Stomach (tissue), 9 donors: ENCODE results near the gene ADCY5. TPM values are rescaled to one million over a fixed set of nuclear protein-coding genes. Genes with fewer than 3 reads are reported as not detected.

Source experiments
- DNase-seq, 2 donors: peaks; one replicate each; pipeline versions ENCODE4 v3.0.0 to v3.0.0-alpha.2; 2013 to 2019
- H3K27ac ChIP-seq, 5 donors: fragments of 200-600 bp in 4 of 5; sonication (generic) in 4 of 5; one replicate each; pipeline ENCODE4 v1.5.1; 2013 to 2019; ENCODE audit warnings: mild to moderate bottlenecking in 1 of 5, moderate library complexity in 1 of 5
- H3K27me3 ChIP-seq, 3 donors: fragments of 200-600 bp; sonication (generic); one replicate each; pipeline ENCODE4 v1.5.1; 2017 to 2019; ENCODE audit warnings: mixed run types in 1 of 3
- H3K36me3 ChIP-seq, 4 donors: fragments of 200-600 bp; sonication (generic); 1 replicate in 3 of 4; 2 replicates in 1 of 4; pipeline ENCODE4 v1.5.1; 2016 to 2019
- H3K4me1 ChIP-seq, 4 donors: fragments of 200-600 bp; sonication (generic); one replicate each; pipeline ENCODE4 v1.5.1; 2016 to 2019
- H3K4me3 ChIP-seq, 4 donors: fragments of 200-600 bp; sonication (generic) in 3 of 4; one replicate each; pipeline ENCODE4 v1.5.1; 2016 to 2019; ENCODE audit warnings: mild to moderate bottlenecking in 1 of 4
- H3K9me3 ChIP-seq, 4 donors: fragments of 200-600 bp; sonication (generic); one replicate each; pipeline ENCODE4 v1.5.1; 2016 to 2019
- CTCF ChIP-seq, 7 experiments: fragments of 450-650 bp in 4 of 7; fragments of 200-600 bp in 3 of 7; sonication (generic) in 3 of 7; IDR thresholded peaks; one replicate each; pipeline ENCODE4 v1.5.1; 2016 to 2019; ENCODE audit warnings: antibody characterized with exemption in 7 of 7, control low read depth in 2 of 7, mild to moderate bottlenecking in 1 of 7
- EP300 ChIP-seq: sonication (generic); formaldehyde crosslinking; IDR thresholded peaks from one replicate; pipeline ENCODE4 v1.6.1; 2017; ENCODE audit warnings: antibody characterized with exemption
- POLR2A ChIP-seq, 4 donors: fragments of 450-650 bp; IDR thresholded peaks; one replicate each; pipeline ENCODE4 v1.6.1; 2016; ENCODE audit warnings: antibody characterized with exemption in 4 of 4, control low read depth in 2 of 4, mild to moderate bottlenecking in 1 of 4, moderate library complexity in 1 of 4
- POLR2AphosphoS5 ChIP-seq, 3 donors: sonication (generic); formaldehyde crosslinking; IDR thresholded peaks; one replicate each; pipeline ENCODE4 v1.6.1; 2016; ENCODE audit warnings: antibody characterized with exemption in 3 of 3
- WGBS, 5 donors: extraction: QIAGEN DNeasy Blood & Tissue Kit in 3 of 5; methylation state at CpG; one replicate each; pipeline versions ENCODE4 v1.1.5 to v1.1.7; 2013 to 2018; 5-methylcytosine and 5-hydroxymethylcytosine counted together
- intact Hi-C: fragments of 100-400 bp; cut with DNase I; formaldehyde crosslinking; loops from one replicate; pipeline ENCODE4 v1.15.1; 2023; ENCODE audit warnings: low total_unique reads
- polyA plus RNA-seq, 3 donors: library from polyadenylated mRNA; stranded (reverse); fragments of 200-250 nt; gene quantifications; one replicate each; pipeline ENCODE4 v1.2.3, GENCODE V29; 2013
- total RNA-seq, 5 donors: library from RNA; depleted of rRNA; stranded (reverse); fragments of >200 nt; gene quantifications; one replicate each; pipeline versions ENCODE4 v1.1.0 to v1.2.3, GENCODE V29; 2014 to 2016
- donor health status: healthy with polysubstance abuse.
- donor health status: Bipolar disorder and iron deficiency.
- donor health status: healthy.

The ADCY5 gene
- total and polyA plus RNA-seq, 8 donors: 1.8 to 79.9 (median 16.3) TPM

GRCh38 chr3:123478314-123478713 is 29.4 kb upstream of the ADCY5 start:
- Histone ChIP-seq H3K27me3 (peaks cover 0 to 20% (median 3%) of the 10 kb centered on the region in 3 donors), H3K4me1 (no peaks in the 10 kb centered on the region), H3K36me3 (no peaks in the 10 kb centered on the region), H3K27ac (no peak overlapping the region), H3K4me3 (no peak overlapping the region), H3K9me3 (no peaks in the 10 kb centered on the region)
- intact Hi-C loops: no loop called here
- TF ChIP-seq POLR2AphosphoS5 (IDR thresholded peaks at IDR 0.05): no peak
- no peak for TF ChIP-seq POLR2A (IDR thresholded peaks at IDR 0.05)
- TF ChIP-seq CTCF (IDR thresholded peaks at IDR 0.05): no peak
- 13 to 50% (median 34%) methylated on average over 1 to 2 of the region's 2 CpGs for WGBS, 5 donors
- DNase-seq: no peak

- H3K27me3 ChIP-seq: peaks cover 0 to 14% (median 3%) of the 10 kb centered on the region in 3 donors
- no peaks in the 10 kb centered on the region for H3K9me3 ChIP-seq
- TF ChIP-seq CTCF (IDR thresholded peaks at IDR 0.05): no peak
- no peak for TF ChIP-seq EP300
- TF ChIP-seq POLR2A (IDR thresholded peaks at IDR 0.05): no peak
- no peak for TF ChIP-seq POLR2AphosphoS5 (IDR thresholded peaks at IDR 0.05)
- H3K4me3 ChIP-seq: no peak overlapping the region
- intact Hi-C loops: no loop called here
- no peaks in the 10 kb centered on the region for H3K36me3 ChIP-seq
- H3K4me1 ChIP-seq: no peaks in the 10 kb centered on the region
- 70 to 78% (median 75%) methylated on average over 15 of the region's 15 CpGs for WGBS, 5 donors
- no peak overlapping the region for H3K27ac ChIP-seq
- DNase-seq: no peak
These were observed 28.3 kb upstream of the ADCY5 start for GRCh38 chr3:123476967-123477750.

GRCh38 chr3:123475786-123476185 is 26.9 kb upstream of the ADCY5 start:
- Histone ChIP-seq H3K27ac (no peak overlapping the region), H3K4me1 (no peaks in the 10 kb centered on the region), H3K36me3 (no peaks in the 10 kb centered on the region), H3K9me3 (no peaks in the 10 kb centered on the region), H3K4me3 (no peak overlapping the region), H3K27me3 (peaks cover 0 to 14% (median 3%) of the 10 kb centered on the region in 3 donors)
- intact Hi-C loops: no loop called here
- no peak for TF ChIP-seq POLR2AphosphoS5 (IDR thresholded peaks at IDR 0.05)
- TF ChIP-seq POLR2A (IDR thresholded peaks at IDR 0.05): no peak
- no peak for TF ChIP-seq EP300
- no peak for TF ChIP-seq CTCF (IDR thresholded peaks at IDR 0.05)
- DNase-seq: no peak
- 79 to 90% (median 83%) methylated on average over 7 of the region's 7 CpGs for WGBS, 5 donors

- Histone ChIP-seq H3K27ac (no peak overlapping the region), H3K9me3 (no peaks in the 10 kb centered on the region), H3K36me3 (no peaks in the 10 kb centered on the region), H3K27me3 (peaks cover 0 to 10% (median 3%) of the 10 kb centered on the region in 3 donors), H3K4me1 (no peaks in the 10 kb centered on the region), H3K4me3 (no peak overlapping the region)
- WGBS, 5 donors: 88 to 94% (median 92%) methylated on average over 5 of the region's 5 CpGs
- intact Hi-C loops: no loop called here
- TF ChIP-seq POLR2AphosphoS5 (IDR thresholded peaks at IDR 0.05) (no peak), CTCF (IDR thresholded peaks at IDR 0.05) (no peak)
- DNase-seq: no peak
These were observed 22.2 kb upstream of the ADCY5 start for GRCh38 chr3:123471106-123471505.
